C4-2B (cell line): ENCODE results near the gene RMC1.

Experiments
- ZFX ChIP-seq: fragments of 450-650 bp; IDR thresholded peaks from 2 replicates; pipeline ENCODE4 v1.6.1; 2017
- TF ChIP-seq, protein P1 (sequence below): fragments of 450-650 bp; conservative IDR thresholded peaks from 2 replicates; pipeline ENCODE4 v1.5.1; 2017; ENCODE audit warnings: mild to moderate bottlenecking

DNA sequence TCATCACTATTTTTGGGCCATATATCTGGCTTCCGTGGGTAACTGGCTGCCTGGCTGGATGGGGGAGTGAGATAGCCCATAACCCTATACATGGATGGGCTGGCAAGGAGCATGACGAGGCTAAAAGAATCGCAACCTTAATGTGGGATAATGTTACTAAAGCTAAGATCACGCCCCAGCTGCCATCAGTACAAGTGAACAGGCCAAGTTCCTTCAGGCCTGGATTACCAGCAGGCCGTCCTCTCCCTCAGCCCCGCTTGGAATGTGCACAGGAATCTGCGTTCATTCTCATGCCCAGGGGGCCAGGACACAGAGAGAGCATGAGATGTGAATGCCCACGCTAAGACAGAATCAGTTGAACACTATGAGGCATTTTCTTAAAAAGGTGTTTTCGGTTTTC is 34.7 kb downstream of the RMC1 start:
- TF ChIP-seq, protein P1, sequence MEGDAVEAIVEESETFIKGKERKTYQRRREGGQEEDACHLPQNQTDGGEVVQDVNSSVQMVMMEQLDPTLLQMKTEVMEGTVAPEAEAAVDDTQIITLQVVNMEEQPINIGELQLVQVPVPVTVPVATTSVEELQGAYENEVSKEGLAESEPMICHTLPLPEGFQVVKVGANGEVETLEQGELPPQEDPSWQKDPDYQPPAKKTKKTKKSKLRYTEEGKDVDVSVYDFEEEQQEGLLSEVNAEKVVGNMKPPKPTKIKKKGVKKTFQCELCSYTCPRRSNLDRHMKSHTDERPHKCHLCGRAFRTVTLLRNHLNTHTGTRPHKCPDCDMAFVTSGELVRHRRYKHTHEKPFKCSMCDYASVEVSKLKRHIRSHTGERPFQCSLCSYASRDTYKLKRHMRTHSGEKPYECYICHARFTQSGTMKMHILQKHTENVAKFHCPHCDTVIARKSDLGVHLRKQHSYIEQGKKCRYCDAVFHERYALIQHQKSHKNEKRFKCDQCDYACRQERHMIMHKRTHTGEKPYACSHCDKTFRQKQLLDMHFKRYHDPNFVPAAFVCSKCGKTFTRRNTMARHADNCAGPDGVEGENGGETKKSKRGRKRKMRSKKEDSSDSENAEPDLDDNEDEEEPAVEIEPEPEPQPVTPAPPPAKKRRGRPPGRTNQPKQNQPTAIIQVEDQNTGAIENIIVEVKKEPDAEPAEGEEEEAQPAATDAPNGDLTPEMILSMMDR: no peak
- TF ChIP-seq ZFX: no peak
